Endothelial cell of umbilical vein (primary cell): ENCODE data around the gene C5AR2. TPM values are rescaled to one million over a fixed set of nuclear protein-coding genes. Genes with fewer than 3 reads are reported as not detected.

ENCODE experiments used
- BruUV-seq: library from RNA; stranded (reverse); fragments of 400-500 nt; replicated peaks from 2 replicates; lab custom pipeline; 2021; lab: Mats Ljungman, UMichigan
- CTCF ChIA-PET: fragments of 300-600, 350-600 bp; sonication (Branson Sonifier 250); formaldehyde crosslinking; loops from one replicate; lab custom pipeline; 2021; ENCODE audit warnings: antibody characterized with exemption, inconsistent platforms; lab: Charles Lee
- POLR2A ChIA-PET: fragments of 300-600, 350-600 bp; sonication (Branson Sonifier 250); formaldehyde crosslinking; loops from one replicate; lab custom pipeline; 2021; ENCODE audit warnings: antibody characterized with exemption, inconsistent platforms; lab: Charles Lee
- DNase-seq: peaks from one replicate; pipeline ENCODE4 v3.0.0-alpha.2; 2011; ENCODE audit warnings: low read depth, low spot score
- FAIRE-seq: peaks from 2 replicates; lab custom pipeline; 2011; peaks lifted over from hg19 to GRCh38; lab: Jason Lieb, UNC
- H2AFZ ChIP-seq: 2 replicates; pipeline ENCODE4 v1.6.0; 2012; ENCODE audit warnings: low read depth, low read length, control low read depth, inconsistent platforms
- H3K27ac ChIP-seq: 2 replicates; pipeline ENCODE4 v1.5.1; 2011; ENCODE audit warnings: low read depth, mild to moderate bottlenecking, control low read depth, low read length, moderate library complexity; ENCODE audit not compliant: insufficient read depth
- H3K27me3 ChIP-seq, 2 experiments: 2 replicates each; pipeline versions ENCODE4 v1.6.0 to v1.6.1; 2011; ENCODE audit warnings: low read length in 2 of 2, mixed read lengths in 1 of 2; ENCODE audit not compliant: control insufficient read depth in 2 of 2, insufficient read depth in 2 of 2
- H3K36me3 ChIP-seq, 2 experiments: 2 replicates in 1 of 2; 3 replicates in 1 of 2; pipeline ENCODE4 v1.5.1; 2011; ENCODE audit warnings: low read length in 2 of 2, mild to moderate bottlenecking in 1 of 2, moderate library complexity in 1 of 2; ENCODE audit not compliant: control insufficient read depth in 2 of 2, insufficient read depth in 2 of 2; ENCODE audit errors: extremely low read depth in 1 of 2
- H3K4me1 ChIP-seq: 3 replicates; pipeline ENCODE4 v1.5.1; 2011; ENCODE audit warnings: mild to moderate bottlenecking, low read length; ENCODE audit not compliant: control insufficient read depth, insufficient read depth; ENCODE audit errors: extremely low read depth
- H3K4me2 ChIP-seq: 2 replicates; pipeline ENCODE4 v1.6.1; 2011; ENCODE audit warnings: low read length, control low read depth, mixed read lengths; ENCODE audit not compliant: insufficient read depth
- H3K4me3 ChIP-seq, 3 experiments: fragments of 200-600 bp in 1 of 3; sonication (generic), shearing (Covaris generic) in 1 of 3; replicated peaks in 1 of 3; 2 replicates each; pipeline ENCODE4 v1.5.1; 2011 to 2016; ENCODE audit warnings: control low read depth in 3 of 3, low read length in 3 of 3, mild to moderate bottlenecking in 2 of 3, inconsistent platforms in 1 of 3, low read depth in 1 of 3, moderate library complexity in 1 of 3; ENCODE audit not compliant: insufficient read depth in 1 of 3
- H3K79me2 ChIP-seq: 2 replicates; pipeline ENCODE4 v1.6.0; 2012; ENCODE audit warnings: low read length, inconsistent platforms; ENCODE audit not compliant: control insufficient read depth, insufficient read depth
- H3K9ac ChIP-seq: replicated peaks from 2 replicates; pipeline ENCODE3; 2011; ENCODE audit warnings: low read length, control low read depth; ENCODE audit not compliant: insufficient read depth; ENCODE audit errors: extremely low read depth
- H3K9me1 ChIP-seq: replicated peaks from 3 replicates; pipeline ENCODE4 v1.6.0; 2011; ENCODE audit warnings: mild to moderate bottlenecking, low read length; ENCODE audit not compliant: control insufficient read depth, insufficient read depth; ENCODE audit errors: extremely low read depth
- H3K9me3 ChIP-seq: replicated peaks from 2 replicates; pipeline ENCODE4 v1.5.1; 2012; ENCODE audit warnings: low read length, inconsistent platforms; ENCODE audit not compliant: control insufficient read depth, insufficient read depth
- H4K20me1 ChIP-seq: replicated peaks from 2 replicates; pipeline ENCODE3; 2011; ENCODE audit warnings: mild to moderate bottlenecking, low read length; ENCODE audit not compliant: control insufficient read depth, insufficient read depth; ENCODE audit errors: extremely low read depth
- CTCF ChIP-seq, 2 donors: IDR thresholded peaks; 1 replicate in 1 of 2; 2 replicates in 1 of 2; pipeline ENCODE4 v1.5.1; 2011; ENCODE audit warnings: low read length in 2 of 2, mild to moderate bottlenecking in 2 of 2, moderate library complexity in 2 of 2, control low read depth in 1 of 2, inconsistent platforms in 1 of 2, low read depth in 1 of 2; ENCODE audit not compliant: insufficient read depth in 1 of 2; ENCODE audit errors: extremely low read depth in 1 of 2
- EZH2 ChIP-seq: IDR thresholded peaks from 2 replicates; pipeline ENCODE4 v1.6.1; 2012; ENCODE audit warnings: borderline replicate concordance, low read depth, mild to moderate bottlenecking, moderate library complexity, low read length, inconsistent platforms; ENCODE audit not compliant: severe bottlenecking
- FOS ChIP-seq: IDR thresholded peaks from 2 replicates; pipeline ENCODE4 v1.6.1; 2011; ENCODE audit warnings: mild to moderate bottlenecking, low read length, moderate library complexity, borderline replicate concordance; ENCODE audit not compliant: insufficient read depth
- GATA2 ChIP-seq: IDR thresholded peaks from 2 replicates; pipeline ENCODE4 v1.7.0; 2011; ENCODE audit warnings: low read depth, mild to moderate bottlenecking, moderate library complexity, mixed read lengths, low read length; ENCODE audit not compliant: insufficient read length, insufficient read depth
- JUN ChIP-seq: IDR thresholded peaks from 2 replicates; pipeline ENCODE4 v1.6.1; 2011; ENCODE audit warnings: borderline replicate concordance, low read depth; ENCODE audit not compliant: insufficient read length, insufficient read depth
- MYC ChIP-seq: IDR thresholded peaks from one replicate; pipeline ENCODE4 v1.6.1; 2011; ENCODE audit warnings: mild to moderate bottlenecking, low read depth, low read length
- POLR2A ChIP-seq: IDR thresholded peaks from 2 replicates; pipeline ENCODE4 v1.6.1; 2012; ENCODE audit warnings: low read depth, mild to moderate bottlenecking, control low read depth, low read length
- POLR2AphosphoS5 ChIP-seq: IDR thresholded peaks from 2 replicates; pipeline ENCODE4 v1.6.1; 2012; ENCODE audit warnings: low read depth, mild to moderate bottlenecking, control low read depth, low read length, moderate library complexity; ENCODE audit not compliant: insufficient read depth
- dilution Hi-C: fragments of 300-500 bp; cut with MboI; formaldehyde crosslinking; loops from one replicate; pipeline ENCODE4 v1.15.0; 2019; ENCODE audit warnings: low sequenced_read_pairs; ENCODE audit not compliant: extremely low pct_ligation_motif_present
- intact Hi-C: fragments of 100-400 bp; cut with micrococcal nuclease; formaldehyde crosslinking; loops from one replicate; pipeline ENCODE4 v1.10.0; 2022
- polyA plus RNA-seq, 4 experiments: library from polyadenylated mRNA; depleted of rRNA in 3 of 4; stranded (reverse) in 3 of 4; unstranded in 1 of 4; fragments of >200 nt; gene quantifications; 2 replicates each; pipeline versions ENCODE4 v1.2.1 to v1.2.3, GENCODE V29; 2011 to 2012; ENCODE audit warnings: missing spikeins in 1 of 4
- total RNA-seq: library from RNA; stranded (reverse); gene quantifications from 2 replicates; pipeline ENCODE4 v1.2.3, GENCODE V29; 2021
- TF ChIP-seq, protein P1 (sequence below): IDR thresholded peaks from 2 replicates; pipeline ENCODE4 v1.6.1; 2011; ENCODE audit not compliant: insufficient read depth, insufficient read length

C5AR2 gene
- total and polyA plus RNA-seq, 2 donors (not counting 3 experiments of a cell fraction or from before 2014, with no cell fraction given) = not detected

- Histone ChIP-seq H3K4me1 (no peaks in the 10 kb centered on the region), H3K36me3 (no peaks in the 10 kb centered on the region), H4K20me1 (no peaks in the 10 kb centered on the region), H3K9me1 (no peaks in the 10 kb centered on the region), H3K27ac (no peak overlapping the region), H3K4me2 (no peak overlapping the region), H3K27me3 (no peaks in the 10 kb centered on the region), H3K4me3 (no peak overlapping the region), H3K79me2 (no peaks in the 10 kb centered on the region), H3K9ac (no peak overlapping the region), H3K9me3 (no peaks in the 10 kb centered on the region), H2AFZ (no peak overlapping the region)
- TF ChIP-seq, protein P1, sequence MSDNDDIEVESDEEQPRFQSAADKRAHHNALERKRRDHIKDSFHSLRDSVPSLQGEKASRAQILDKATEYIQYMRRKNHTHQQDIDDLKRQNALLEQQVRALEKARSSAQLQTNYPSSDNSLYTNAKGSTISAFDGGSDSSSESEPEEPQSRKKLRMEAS = no peak
- TF ChIP-seq FOS = no peak
- no peak for TF ChIP-seq MYC
- TF ChIP-seq EZH2 = no peak
- TF ChIP-seq POLR2AphosphoS5 = no peak
- TF ChIP-seq CTCF (IDR thresholded peaks at IDR 0.05; ENCODE audit: extremely low read depth in 1 of 2, insufficient read depth in 1 of 2, low read depth in 1 of 2, low read length in 2 of 2) = no peak
- no peak for TF ChIP-seq POLR2A
- TF ChIP-seq JUN = no peak
- TF ChIP-seq GATA2 = no peak
- CTCF ChIA-PET = interaction anchor here (1.0 to 2.5 kb wide), 4 partner anchors 10 to 45 kb away, joined by 3 to 17 read pairs (median 6); partner anchors contain the start of gene DHX34
- dilution Hi-C loops = no loop called here
- intact Hi-C loops = no loop called here
- DNase-seq = no peak
- POLR2A ChIA-PET = no interaction called here
- no TSS peak for BruUV-seq
- FAIRE-seq = no peak
Observed at GRCh38 chr19:47303966-47304365, 28.0 kb upstream of the C5AR2 start.
